Fibroblast of the aortic adventitia (primary cell): ENCODE results near the gene PRLR. TPM values are rescaled to one million over a fixed set of nuclear protein-coding genes. Genes with fewer than 3 reads are reported as not detected.

Experiments used
- DNase-seq: peaks from one replicate; pipeline ENCODE4 v3.0.0-alpha.2; 2010; ENCODE audit warnings: low read depth
- H3K4me3 ChIP-seq: 2 replicates; pipeline ENCODE4 v1.5.1; 2011; ENCODE audit warnings: low read depth, mild to moderate bottlenecking, control low read depth, low read length, moderate library complexity
- total RNA-seq: library from RNA; depleted of rRNA; stranded (reverse); fragments of >200 nt; gene quantifications from 2 replicates; pipeline ENCODE4 v1.2.3, GENCODE V29; 2012; ENCODE audit warnings: low replicate concordance
- TF ChIP-seq, protein P1 (sequence below): IDR thresholded peaks from 2 replicates; pipeline ENCODE4 v1.5.1; 2011; ENCODE audit warnings: mild to moderate bottlenecking, low read length, control low read depth, inconsistent platforms; ENCODE audit not compliant: insufficient read depth

PRLR gene
- total RNA-seq, 1 donor: 0.63 TPM

- DNase-seq: no peak
- H3K4me3 ChIP-seq: no peak overlapping the region
- TF ChIP-seq, protein P1, sequence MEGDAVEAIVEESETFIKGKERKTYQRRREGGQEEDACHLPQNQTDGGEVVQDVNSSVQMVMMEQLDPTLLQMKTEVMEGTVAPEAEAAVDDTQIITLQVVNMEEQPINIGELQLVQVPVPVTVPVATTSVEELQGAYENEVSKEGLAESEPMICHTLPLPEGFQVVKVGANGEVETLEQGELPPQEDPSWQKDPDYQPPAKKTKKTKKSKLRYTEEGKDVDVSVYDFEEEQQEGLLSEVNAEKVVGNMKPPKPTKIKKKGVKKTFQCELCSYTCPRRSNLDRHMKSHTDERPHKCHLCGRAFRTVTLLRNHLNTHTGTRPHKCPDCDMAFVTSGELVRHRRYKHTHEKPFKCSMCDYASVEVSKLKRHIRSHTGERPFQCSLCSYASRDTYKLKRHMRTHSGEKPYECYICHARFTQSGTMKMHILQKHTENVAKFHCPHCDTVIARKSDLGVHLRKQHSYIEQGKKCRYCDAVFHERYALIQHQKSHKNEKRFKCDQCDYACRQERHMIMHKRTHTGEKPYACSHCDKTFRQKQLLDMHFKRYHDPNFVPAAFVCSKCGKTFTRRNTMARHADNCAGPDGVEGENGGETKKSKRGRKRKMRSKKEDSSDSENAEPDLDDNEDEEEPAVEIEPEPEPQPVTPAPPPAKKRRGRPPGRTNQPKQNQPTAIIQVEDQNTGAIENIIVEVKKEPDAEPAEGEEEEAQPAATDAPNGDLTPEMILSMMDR: no peak
Measured at GRCh38 chr5:35205606-35206005, 24.7 kb downstream of the PRLR start.

DNA sequence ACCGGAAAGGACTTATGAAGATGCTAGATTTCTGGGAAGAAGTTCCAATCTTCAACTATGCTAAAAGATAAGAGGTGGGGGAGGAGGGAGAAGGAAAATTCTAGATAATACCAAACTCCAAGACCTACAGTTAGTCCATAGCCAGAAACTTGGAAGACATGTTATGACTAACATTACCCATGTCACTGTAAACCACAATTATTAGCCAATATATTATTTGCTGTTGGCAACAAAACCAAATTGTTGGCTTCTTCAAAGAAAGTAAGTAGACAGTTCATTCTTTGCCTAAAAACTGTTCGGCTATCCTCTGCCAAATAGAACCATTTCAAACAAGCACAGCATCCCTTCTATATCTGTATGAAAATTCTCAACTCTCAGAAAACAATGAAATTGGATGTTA, 25.1 kb downstream of the PRLR start:
- TF ChIP-seq, protein P1: no peak
- DNase-seq: peak; percentile 15
- no peak overlapping the region for H3K4me3 ChIP-seq

DNA sequence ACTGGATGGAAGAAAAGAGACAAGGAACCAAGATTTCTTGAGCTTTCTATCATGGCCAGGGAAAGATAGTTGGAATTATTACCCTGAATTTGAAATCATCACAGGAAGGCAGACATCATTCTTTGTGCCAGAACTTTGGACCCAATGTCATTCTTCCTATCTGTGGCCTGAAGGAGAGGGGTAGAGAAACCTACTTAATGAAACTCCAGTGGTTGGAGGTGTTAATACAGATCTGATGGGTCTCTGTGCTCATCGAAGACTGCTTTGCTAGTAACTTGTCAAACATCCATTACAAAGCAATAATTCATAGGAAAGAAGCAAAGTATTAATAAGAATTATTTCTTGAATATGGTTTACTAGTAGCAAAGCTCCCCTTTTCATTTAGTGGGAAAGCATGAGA, 26.9 kb downstream of the PRLR start:
- no peak for DNase-seq
- TF ChIP-seq, protein P1: no peak

GRCh38 chr5:35202319-35203111, 27.8 kb downstream of the PRLR start:
- no peak overlapping the region for H3K4me3 ChIP-seq
- peak; percentile 54 for DNase-seq
- TF ChIP-seq, protein P1: peak; percentile 58

More for the DNA sequence above, 26.9 kb downstream of the PRLR start:
- no peak overlapping the region for H3K4me3 ChIP-seq

DNA sequence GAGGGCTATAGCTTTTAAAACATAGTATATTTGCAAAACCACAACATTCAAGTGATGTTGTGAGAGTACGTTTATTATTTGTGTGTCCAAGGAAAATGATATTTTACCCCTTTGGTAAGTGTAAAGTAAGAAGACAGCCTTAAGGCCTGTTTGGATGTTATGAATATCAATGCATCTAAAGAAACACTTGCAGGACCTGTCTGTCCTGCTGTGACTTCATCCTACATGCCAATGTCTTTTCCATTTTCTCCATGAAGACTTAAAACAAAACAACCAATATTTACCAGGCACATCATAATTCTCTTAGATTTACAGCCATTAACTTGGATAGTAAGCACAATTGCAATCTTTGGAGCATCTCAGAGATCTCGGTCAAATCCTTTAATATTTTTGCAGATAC, 29.0 kb downstream of the PRLR start:
- DNase-seq: no peak
- TF ChIP-seq, protein P1: no peak
- no peak overlapping the region for H3K4me3 ChIP-seq

DNA sequence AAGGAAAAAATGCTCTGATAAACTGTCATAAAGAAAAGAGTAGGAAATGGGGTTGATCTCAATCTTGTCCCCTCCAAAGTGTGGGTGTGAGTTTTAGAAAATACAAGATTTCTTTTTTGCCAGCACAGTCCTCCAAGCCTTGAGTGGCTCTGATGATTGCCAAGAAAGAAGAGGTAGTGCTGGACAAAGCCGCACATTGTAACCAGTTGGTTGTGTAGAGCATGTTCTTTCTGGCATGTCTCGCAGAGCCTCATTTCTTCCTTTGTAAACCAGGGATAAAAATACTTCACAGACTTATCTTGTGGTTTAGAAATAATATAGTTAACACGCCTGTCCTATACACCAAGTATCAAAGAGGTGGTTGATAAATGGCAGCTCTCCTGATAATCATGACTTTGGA, 30.4 kb downstream of the PRLR start:
- TF ChIP-seq, protein P1: no peak
- no peak for DNase-seq
- H3K4me3 ChIP-seq: no peak overlapping the region

DNA sequence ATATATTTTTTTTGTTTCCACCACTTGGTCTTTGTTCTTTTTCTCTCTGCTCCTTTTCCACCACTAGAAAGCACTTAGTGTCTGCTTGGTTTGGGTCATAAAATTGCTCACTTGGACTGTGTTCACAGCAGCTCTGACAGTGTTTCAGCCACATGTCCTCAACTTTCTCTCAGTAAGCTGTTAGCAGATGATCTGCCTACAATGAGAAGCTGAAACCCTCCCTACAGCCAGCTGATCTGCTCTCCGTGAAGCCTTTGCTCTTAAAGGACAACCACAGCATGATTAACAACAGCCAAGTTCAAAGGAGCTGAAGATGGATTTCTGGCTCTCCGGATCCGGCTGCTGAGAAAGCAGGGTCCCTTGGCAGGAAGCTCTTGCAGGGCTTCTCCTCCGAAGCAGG, 31.6 kb downstream of the PRLR start:
- no peak overlapping the region for H3K4me3 ChIP-seq
- peak; percentile 0 for DNase-seq
- TF ChIP-seq, protein P1: no peak
